Panc1 (cell line): ENCODE data around the gene PTBP3. TPM values are rescaled to one million over a fixed set of nuclear protein-coding genes. Genes with fewer than 3 reads are reported as not detected.

Source experiments
- ATAC-seq: fragments of 200-7000 bp; cut with Tn5 transposase; 2 replicates; pipeline ENCODE4 v1.9.1; 2020; ENCODE audit warnings: mild to moderate bottlenecking, moderate library complexity
- BruUV-seq: library from RNA; stranded (reverse); fragments of 400-500 nt; replicated peaks from 2 replicates; lab custom pipeline; 2021; lab: Mats Ljungman, UMichigan
- CTCF ChIA-PET: fragments of 300-600 bp; sonication (Branson Sonifier 250); formaldehyde crosslinking; loops from one replicate; lab custom pipeline; 2022; ENCODE audit warnings: antibody characterized with exemption; lab: Charles Lee
- POLR2A ChIA-PET: fragments of 300-600 bp; sonication (Branson Sonifier 250); formaldehyde crosslinking; loops from one replicate; lab custom pipeline; 2022; ENCODE audit warnings: antibody characterized with exemption; lab: Charles Lee
- DNase-seq: peaks from one replicate; pipeline ENCODE4 v3.0.0-alpha.2; 2010; ENCODE audit warnings: low read depth, low spot score
- H3K27ac ChIP-seq: 2 replicates; pipeline ENCODE4 v1.5.1; 2011; ENCODE audit warnings: mild to moderate bottlenecking, low read length, inconsistent platforms
- H3K27me3 ChIP-seq: fragments of 200-500 bp; sonication (Bioruptor generic); 2 replicates; pipeline ENCODE4 v1.6.0; 2014; ENCODE audit warnings: low read length, inconsistent platforms; ENCODE audit not compliant: control insufficient read depth, insufficient read depth
- H3K36me3 ChIP-seq: fragments of 200-500 bp; sonication (Bioruptor generic); 2 replicates; pipeline ENCODE4 v1.5.1; 2014; ENCODE audit warnings: inconsistent platforms, mild to moderate bottlenecking, low read length, moderate library complexity; ENCODE audit not compliant: control insufficient read depth, insufficient read depth
- H3K4me1 ChIP-seq: 2 replicates; pipeline ENCODE4 v1.5.1; 2011; ENCODE audit warnings: inconsistent platforms, mild to moderate bottlenecking, low read length, moderate library complexity; ENCODE audit not compliant: control insufficient read depth, insufficient read depth
- H3K4me3 ChIP-seq, 2 experiments: 2 replicates each; pipeline ENCODE4 v1.5.1; 2011 to 2012; ENCODE audit warnings: low read depth in 2 of 2, low read length in 2 of 2, mild to moderate bottlenecking in 2 of 2, inconsistent platforms in 1 of 2, moderate library complexity in 1 of 2
- H3K9me3 ChIP-seq: fragments of 200-500 bp; sonication (Bioruptor generic); 2 replicates; pipeline ENCODE4 v1.5.1; 2014; ENCODE audit warnings: low read depth, mild to moderate bottlenecking, inconsistent platforms, low read length, moderate library complexity; ENCODE audit not compliant: control insufficient read depth, insufficient read depth
- CTCF ChIP-seq: fragments of 450-650 bp; IDR thresholded peaks from 2 replicates; pipeline ENCODE4 v1.5.1; 2017; ENCODE audit warnings: mild to moderate bottlenecking
- POLR2AphosphoS5 ChIP-seq: IDR thresholded peaks from 2 replicates; pipeline ENCODE4 v1.6.1; 2012; ENCODE audit warnings: mild to moderate bottlenecking, low read depth, low read length, moderate library complexity
- SIN3A ChIP-seq: IDR thresholded peaks from 2 replicates; pipeline ENCODE4 v1.6.1; 2012; ENCODE audit warnings: low read depth, mild to moderate bottlenecking, low read length, moderate library complexity, borderline replicate concordance; ENCODE audit not compliant: insufficient read depth
- TCF7L2 ChIP-seq: IDR thresholded peaks from 2 replicates; pipeline ENCODE4 v1.6.1; 2011; ENCODE audit warnings: mild to moderate bottlenecking, low read depth, low read length, inconsistent platforms
- in situ Hi-C: cut with HindIII; loops from 2 replicates; pipeline ENCODE4 v1.10.0; 2016; ENCODE audit warnings: low sequenced_read_pairs, low pct_unique_long_range_greater_than_20kb
- intact Hi-C: fragments of 100-400 bp; cut with micrococcal nuclease; formaldehyde crosslinking; loops from one replicate; pipeline ENCODE4 v1.10.0; 2022; ENCODE audit not compliant: unreplicated experiment
- total RNA-seq: library from RNA; stranded (reverse); gene quantifications from one replicate; pipeline ENCODE4 v1.2.1, GENCODE V29; 2021; ENCODE audit not compliant: unreplicated experiment
- TF ChIP-seq, protein P1 (sequence below), 2 experiments: IDR thresholded peaks; 2 replicates each; pipeline ENCODE4 v1.6.1; 2011 to 2012; ENCODE audit warnings: low read depth in 2 of 2, control low read depth in 1 of 2, low read length in 1 of 2, mild to moderate bottlenecking in 1 of 2, moderate library complexity in 1 of 2; ENCODE audit not compliant: insufficient read depth in 1 of 2

Gene PTBP3
- total RNA-seq, 1 experiment from 2014 or later = 82.5 TPM

DNA sequence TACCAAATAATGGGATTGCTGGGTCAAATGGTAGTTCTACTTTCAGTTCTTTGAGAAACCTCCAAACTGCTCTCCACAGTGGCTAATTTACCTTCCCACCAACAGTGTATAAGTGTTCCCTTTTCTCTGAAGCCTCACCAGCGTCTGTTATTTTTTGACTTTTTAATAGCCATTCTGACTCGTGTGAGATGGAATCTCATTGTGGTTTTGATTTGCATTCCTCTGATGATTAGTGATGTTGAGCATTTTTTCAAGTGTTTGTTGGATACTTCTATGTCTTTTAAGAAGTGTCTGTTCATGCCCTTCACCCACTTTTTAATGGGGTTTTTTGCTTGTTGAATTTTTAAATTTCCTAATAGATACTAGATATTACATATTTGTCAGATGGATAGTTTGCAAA is 129.9 kb downstream of the PTBP3 start:
- CTCF ChIA-PET = no interaction called here
- in situ Hi-C loops = no loop called here
- Histone ChIP-seq H3K27me3 (no peaks in the 10 kb centered on the region), H3K27ac (no peak overlapping the region), H3K36me3 (no peaks in the 10 kb centered on the region), H3K9me3 (no peaks in the 10 kb centered on the region), H3K4me3 (no peak overlapping the region), H3K4me1 (no peaks in the 10 kb centered on the region)
- no peak for ATAC-seq
- POLR2A ChIA-PET = no interaction called here
- no TSS peak for BruUV-seq
- TF ChIP-seq, protein P1, sequence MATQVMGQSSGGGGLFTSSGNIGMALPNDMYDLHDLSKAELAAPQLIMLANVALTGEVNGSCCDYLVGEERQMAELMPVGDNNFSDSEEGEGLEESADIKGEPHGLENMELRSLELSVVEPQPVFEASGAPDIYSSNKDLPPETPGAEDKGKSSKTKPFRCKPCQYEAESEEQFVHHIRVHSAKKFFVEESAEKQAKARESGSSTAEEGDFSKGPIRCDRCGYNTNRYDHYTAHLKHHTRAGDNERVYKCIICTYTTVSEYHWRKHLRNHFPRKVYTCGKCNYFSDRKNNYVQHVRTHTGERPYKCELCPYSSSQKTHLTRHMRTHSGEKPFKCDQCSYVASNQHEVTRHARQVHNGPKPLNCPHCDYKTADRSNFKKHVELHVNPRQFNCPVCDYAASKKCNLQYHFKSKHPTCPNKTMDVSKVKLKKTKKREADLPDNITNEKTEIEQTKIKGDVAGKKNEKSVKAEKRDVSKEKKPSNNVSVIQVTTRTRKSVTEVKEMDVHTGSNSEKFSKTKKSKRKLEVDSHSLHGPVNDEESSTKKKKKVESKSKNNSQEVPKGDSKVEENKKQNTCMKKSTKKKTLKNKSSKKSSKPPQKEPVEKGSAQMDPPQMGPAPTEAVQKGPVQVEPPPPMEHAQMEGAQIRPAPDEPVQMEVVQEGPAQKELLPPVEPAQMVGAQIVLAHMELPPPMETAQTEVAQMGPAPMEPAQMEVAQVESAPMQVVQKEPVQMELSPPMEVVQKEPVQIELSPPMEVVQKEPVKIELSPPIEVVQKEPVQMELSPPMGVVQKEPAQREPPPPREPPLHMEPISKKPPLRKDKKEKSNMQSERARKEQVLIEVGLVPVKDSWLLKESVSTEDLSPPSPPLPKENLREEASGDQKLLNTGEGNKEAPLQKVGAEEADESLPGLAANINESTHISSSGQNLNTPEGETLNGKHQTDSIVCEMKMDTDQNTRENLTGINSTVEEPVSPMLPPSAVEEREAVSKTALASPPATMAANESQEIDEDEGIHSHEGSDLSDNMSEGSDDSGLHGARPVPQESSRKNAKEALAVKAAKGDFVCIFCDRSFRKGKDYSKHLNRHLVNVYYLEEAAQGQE (IDR thresholded peaks at IDR 0.05; ENCODE audit: insufficient read depth in 1 of 2, low read depth in 2 of 2, low read length in 1 of 2) = no peak
- TF ChIP-seq SIN3A (no peak), TCF7L2 (no peak), CTCF (no peak), POLR2AphosphoS5 (no peak)
- intact Hi-C loops = no loop called here
- DNase-seq = no peak

- ATAC-seq (no peak), DNase-seq (no peak)
- Histone ChIP-seq H3K4me1 (no peaks in the 10 kb centered on the region), H3K9me3 (no peaks in the 10 kb centered on the region), H3K27ac (no peak overlapping the region), H3K4me3 (no peak overlapping the region), H3K27me3 (no peaks in the 10 kb centered on the region), H3K36me3 (no peaks in the 10 kb centered on the region)
- ChIA-PET CTCF (no interaction called here), POLR2A (no interaction called here)
- intact Hi-C loops (no loop called here), in situ Hi-C loops (no loop called here)
- no TSS peak for BruUV-seq
- TF ChIP-seq POLR2AphosphoS5 (no peak), SIN3A (no peak), CTCF (no peak), TCF7L2 (no peak)
Observed at GRCh38 chr9:112200711-112201110, 132.7 kb downstream of the PTBP3 start.
